HepG2 (cell line): ENCODE data around the gene TRIM28. TPM values are rescaled to one million over a fixed set of nuclear protein-coding genes. Genes with fewer than 3 reads are reported as not detected.

Experiments used
- ERF ChIP-seq: IDR thresholded peaks from 2 replicates; pipeline ENCODE4 v1.6.1; 2018; ENCODE audit warnings: missing biosample characterization, missing genetic modification reagents
- FOXO4 ChIP-seq: sonication (generic); formaldehyde crosslinking; conservative IDR thresholded peaks from 2 replicates; pipeline ENCODE4 v1.8.1; 2023; ENCODE audit warnings: missing genetic modification reagents
- MAFG ChIP-seq: sonication (generic); formaldehyde crosslinking; IDR thresholded peaks from 2 replicates; pipeline ENCODE4 v1.5.1; 2020; ENCODE audit warnings: mild to moderate bottlenecking, missing genetic modification reagents
- RARA ChIP-seq: IDR thresholded peaks from 2 replicates; pipeline ENCODE4 v1.6.1; 2016; ENCODE audit warnings: missing genetic modification reagents, missing compliant biosample characterization
- SNAPC4 ChIP-seq: sonication (generic); formaldehyde crosslinking; IDR thresholded peaks from 2 replicates; pipeline ENCODE4 v1.4.0; 2020; ENCODE audit warnings: mild to moderate bottlenecking, missing genetic modification reagents
- ZMYM4 ChIP-seq: sonication (generic); formaldehyde crosslinking; IDR thresholded peaks from 2 replicates; pipeline ENCODE4 v1.8.1; 2023; ENCODE audit warnings: mild to moderate bottlenecking, missing genetic modification reagents
- ZNF142 ChIP-seq: sonication (generic); formaldehyde crosslinking; IDR thresholded peaks from 2 replicates; pipeline ENCODE4 v1.4.0; 2020; ENCODE audit warnings: missing genetic modification reagents
- ZNF30 ChIP-seq: sonication (generic); formaldehyde crosslinking; IDR thresholded peaks from 2 replicates; pipeline ENCODE4 v1.5.0; 2020; ENCODE audit warnings: mild to moderate bottlenecking, missing genetic modification reagents
- ZNF629 ChIP-seq: sonication (generic); formaldehyde crosslinking; conservative IDR thresholded peaks from 2 replicates; pipeline ENCODE4 v1.5.0; 2020; ENCODE audit warnings: missing genetic modification reagents
- ZNF660 ChIP-seq: sonication (generic); formaldehyde crosslinking; IDR thresholded peaks from 2 replicates; pipeline ENCODE4 v1.5.1; 2020; ENCODE audit warnings: mild to moderate bottlenecking, low read depth, missing genetic modification reagents, borderline replicate concordance
- ZNF75D ChIP-seq: sonication (generic); formaldehyde crosslinking; IDR thresholded peaks from 2 replicates; pipeline ENCODE4 v1.8.1; 2023; ENCODE audit warnings: missing genetic modification reagents, mild to moderate bottlenecking, borderline replicate concordance
- ZSCAN22 ChIP-seq: sonication (generic); formaldehyde crosslinking; IDR thresholded peaks from 2 replicates; pipeline ENCODE4 v1.4.0; 2020; ENCODE audit warnings: mild to moderate bottlenecking, missing genetic modification reagents
- ZXDC ChIP-seq: sonication (generic); formaldehyde crosslinking; IDR thresholded peaks from 2 replicates; pipeline ENCODE4 v1.5.0; 2020; ENCODE audit warnings: mild to moderate bottlenecking, missing genetic modification reagents
- polyA plus RNA-seq, 8 experiments: library from polyadenylated mRNA; depleted of rRNA in 3 of 8; stranded (reverse) in 7 of 8; unstranded in 1 of 8; fragments of >200 nt; fragmentation: Illumina TruSeq in 4 of 8; extraction: Trizol in 4 of 8; gene quantifications; 2 replicates each; pipeline versions ENCODE4 v1.2.1 to v1.2.3, GENCODE V29; 2011 to 2016; ENCODE audit warnings: low read depth in 4 of 8, missing spikeins in 1 of 8, mixed read lengths in 1 of 8; ENCODE audit not compliant: insufficient read depth in 1 of 8
- total RNA-seq, 5 experiments: library from RNA; depleted of rRNA; stranded (reverse); fragments of >200 nt; fragmentation: Illumina TruSeq; extraction: Trizol; gene quantifications; 2 replicates each; pipeline ENCODE4 v1.2.3, GENCODE V29; 2016; ENCODE audit warnings: low read depth in 1 of 5

The TRIM28 gene
- total and polyA plus RNA-seq, 2 of the 13 experiments (the other 11 are each of a cell fraction or from before 2014, with no cell fraction given), result 361 to 439 TPM

- no peak for TF ChIP-seq ZNF142 (CRISPR knock-in tag)
- TF ChIP-seq ERF, result peak; percentile 51; the same call in 1 of the 2 replicates
- no peak for TF ChIP-seq FOXO4 (CRISPR knock-in tag)
- TF ChIP-seq ZNF629, result no peak
- no peak for TF ChIP-seq ZNF75D
- peak; percentile 78 for TF ChIP-seq SNAPC4 (CRISPR knock-in tag)
- no peak; the same call in 1 of the 2 replicates for TF ChIP-seq RARA
- no peak for TF ChIP-seq MAFG
- TF ChIP-seq ZNF660 (CRISPR knock-in tag), result no peak
- no peak for TF ChIP-seq ZXDC (CRISPR knock-in tag)
- TF ChIP-seq ZNF30 (CRISPR knock-in tag), result no peak
- no peak for TF ChIP-seq ZSCAN22 (CRISPR knock-in tag)
- TF ChIP-seq ZMYM4 (CRISPR knock-in tag), result peak; percentile 53; the same call in 1 of the 2 replicates
These were observed 29.2 kb downstream of the TRIM28 start, which contains the start of gene MZF1 (continued) for GRCh38 chr19:58572818-58573657.
